K562 (cell line): ENCODE measurements around the gene ZSWIM9. TPM values are rescaled to one million over a fixed set of nuclear protein-coding genes. Genes with fewer than 3 reads are reported as not detected.

ENCODE experiments used
- EGR1 ChIP-seq: fragments of 450-650 bp; conservative IDR thresholded peaks from 2 replicates; pipeline ENCODE4 v1.6.1; 2017; ENCODE audit warnings: mild to moderate bottlenecking
- HCFC1 ChIP-seq: IDR thresholded peaks from 2 replicates; pipeline ENCODE4 v1.6.1; 2012; ENCODE audit warnings: low read depth, low read length, improper control_type of control experiment
- NBN ChIP-seq: fragments of 450-650 bp; IDR thresholded peaks from 2 replicates; pipeline ENCODE4 v1.6.1; 2016; ENCODE audit warnings: low read depth, mild to moderate bottlenecking
- RBM17 ChIP-seq: fragments of 200-400 bp; formaldehyde crosslinking; IDR thresholded peaks from 2 replicates; pipeline ENCODE4 v1.6.1; 2017; ENCODE audit warnings: low read depth, mild to moderate bottlenecking, low read length, borderline replicate concordance
- THRAP3 ChIP-seq: fragments of 450-650 bp; IDR thresholded peaks from 2 replicates; pipeline ENCODE4 v1.6.1; 2016; ENCODE audit warnings: mild to moderate bottlenecking, inconsistent platforms, borderline replicate concordance
- USF1 ChIP-seq: sonication (generic); formaldehyde crosslinking; IDR thresholded peaks from 2 replicates; pipeline ENCODE4 v1.9.0; 2022; ENCODE audit warnings: mild to moderate bottlenecking, missing genetic modification reagents
- ZNF398 ChIP-seq: fragments of 250-450 bp; sonication (Bioruptor Pico); IDR thresholded peaks from 2 replicates; pipeline ENCODE4 v1.8.0; 2021; ENCODE audit warnings: moderate library complexity, mild to moderate bottlenecking, inconsistent platforms
- ZNF592 ChIP-seq: fragments of 450-650 bp; IDR thresholded peaks from 2 replicates; pipeline ENCODE4 v1.6.1; 2017; ENCODE audit warnings: antibody characterized with exemption, mild to moderate bottlenecking
- polyA plus RNA-seq, 8 experiments: library from polyadenylated mRNA; depleted of rRNA in 4 of 8; stranded (reverse) in 5 of 8; unstranded in 3 of 8; fragments of >200 nt; fragmentation: Nextera tagmentation in 2 of 8; fragmentation: Illumina TruSeq in 1 of 8; extraction: Ambion mirVana in 2 of 8; extraction: Trizol in 1 of 8; gene quantifications; 2 replicates each; pipeline versions ENCODE4 v1.2.1 to v1.2.3, GENCODE V29; 2011 to 2014; ENCODE audit warnings: inconsistent platforms in 1 of 8, missing spikeins in 1 of 8
- total RNA-seq, 7 experiments: library from RNA; depleted of rRNA in 6 of 7; stranded (reverse); fragments of >200 nt in 6 of 7; fragmentation: Illumina TruSeq in 2 of 7; extraction: Trizol in 2 of 7; gene quantifications; 2 replicates each; pipeline versions ENCODE4 v1.2.1 to v1.2.3, GENCODE V29; 2011 to 2021; ENCODE audit warnings: low replicate concordance in 1 of 7

The ZSWIM9 gene
- total and polyA plus RNA-seq, 9 of the 15 experiments (the other 6 are each of a cell fraction or from before 2014, with no cell fraction given) = 0.04 to 1.4 (median 0.34) TPM; not detected in 1

- TF ChIP-seq USF1 (CRISPR knock-in tag) = no peak
- no peak for TF ChIP-seq ZNF398
- TF ChIP-seq EGR1 = no peak
- 0 out of 2 replicates have a peak, but pooled peaks have one; percentile 36 for TF ChIP-seq NBN
- TF ChIP-seq HCFC1 = no peak
- TF ChIP-seq THRAP3 = no peak
- no peak for TF ChIP-seq RBM17
- no peak for TF ChIP-seq ZNF592
Observed at GRCh38 chr19:48196933-48197665, 26.6 kb downstream of the ZSWIM9 start (continued).
